HG03159 (cell line): ENCODE measurements around the gene SLC34A2.
"Not testable (repeated sequence)": the region's sequence is repeated elsewhere in the genome, so short reads cannot be mapped to it uniquely, and the experiment has no call there.

Source experiments
- ATAC-seq: cut with Tn5 transposase; IDR thresholded peaks from one replicate; pipeline ENCODE4 v1.9.1; 2021; ENCODE audit warnings: mild to moderate bottlenecking, moderate library complexity; ENCODE audit not compliant: unreplicated experiment

The SLC34A2 gene

DNA sequence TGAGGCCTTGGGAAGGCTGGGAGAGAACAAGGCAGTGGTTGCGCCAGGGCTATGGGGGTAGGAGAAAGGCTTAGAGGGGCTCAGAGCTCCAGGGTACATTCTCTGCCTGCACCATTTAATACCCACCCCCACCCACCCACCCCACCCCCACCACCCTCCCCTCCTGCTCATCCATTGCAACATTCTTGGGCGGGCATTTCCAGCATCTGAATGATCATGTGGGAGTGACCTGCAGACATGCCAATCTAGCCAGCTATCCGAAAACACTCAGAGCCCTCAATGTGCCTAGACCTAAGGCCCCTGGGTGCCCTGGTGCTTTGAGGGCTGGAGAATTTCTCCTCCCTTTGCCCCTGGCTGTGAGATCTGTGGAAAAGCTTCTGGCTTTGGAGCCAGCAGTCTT, 3.1 kb downstream of the SLC34A2 start:
- no peak for ATAC-seq

DNA sequence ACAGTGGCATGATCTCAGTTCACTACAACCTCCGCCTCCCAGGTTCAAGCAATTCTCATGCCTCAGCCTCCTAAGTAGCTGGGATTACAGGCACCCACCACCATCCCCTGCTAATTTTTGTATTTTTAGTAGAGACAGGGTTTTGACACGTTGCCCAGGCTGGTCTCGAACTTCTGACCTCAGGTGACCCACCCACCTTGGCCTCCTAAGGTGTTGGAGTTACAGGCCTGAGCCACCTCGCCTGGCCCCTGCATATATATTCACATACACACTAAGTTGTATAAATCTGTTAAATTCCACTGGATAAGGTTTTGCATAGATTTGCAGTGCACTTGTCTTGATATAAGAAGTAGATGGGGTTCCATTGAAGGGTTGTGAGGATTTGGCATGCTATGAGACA, 5.8 kb downstream of the SLC34A2 start:
- not testable (repeated sequence) for ATAC-seq

DNA sequence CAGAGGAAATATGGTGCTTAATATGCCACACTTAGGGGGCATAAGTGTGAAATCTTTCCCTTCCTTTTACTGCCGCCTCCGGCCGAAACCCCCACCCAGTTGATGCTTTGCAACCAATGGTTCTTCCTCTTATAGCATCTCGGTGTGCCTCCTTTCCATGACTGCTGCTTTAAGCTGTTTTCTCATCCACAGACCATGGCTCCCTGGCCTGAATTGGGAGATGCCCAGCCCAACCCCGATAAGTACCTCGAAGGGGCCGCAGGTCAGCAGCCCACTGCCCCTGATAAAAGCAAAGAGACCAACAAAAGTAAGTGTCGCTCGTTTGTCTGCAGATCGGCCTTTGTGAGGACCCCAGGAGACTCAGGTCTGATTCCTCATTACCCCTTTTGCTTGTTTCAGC, 6.7 kb downstream of the SLC34A2 start:
- ATAC-seq: no peak

DNA sequence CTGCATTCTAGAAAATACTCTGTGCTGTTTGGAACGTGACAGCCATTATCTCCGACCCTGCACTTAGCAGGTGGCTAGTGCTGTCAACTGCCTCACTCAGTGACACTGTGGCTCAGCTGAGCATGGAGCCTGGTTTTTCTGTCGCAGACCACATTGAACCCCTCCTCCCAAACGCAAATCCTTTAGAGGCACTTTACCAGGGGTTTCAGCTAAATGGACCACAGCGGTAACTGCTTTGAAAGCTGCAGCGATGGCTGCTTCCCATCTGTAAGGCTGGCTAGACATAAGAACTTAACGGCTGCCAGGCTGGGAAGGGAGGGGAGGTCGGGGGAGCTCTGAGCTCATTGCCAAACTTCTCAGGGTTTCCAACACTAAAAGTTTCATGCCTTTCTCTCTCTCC, 8.1 kb downstream of the SLC34A2 start:
- ATAC-seq: no peak

DNA sequence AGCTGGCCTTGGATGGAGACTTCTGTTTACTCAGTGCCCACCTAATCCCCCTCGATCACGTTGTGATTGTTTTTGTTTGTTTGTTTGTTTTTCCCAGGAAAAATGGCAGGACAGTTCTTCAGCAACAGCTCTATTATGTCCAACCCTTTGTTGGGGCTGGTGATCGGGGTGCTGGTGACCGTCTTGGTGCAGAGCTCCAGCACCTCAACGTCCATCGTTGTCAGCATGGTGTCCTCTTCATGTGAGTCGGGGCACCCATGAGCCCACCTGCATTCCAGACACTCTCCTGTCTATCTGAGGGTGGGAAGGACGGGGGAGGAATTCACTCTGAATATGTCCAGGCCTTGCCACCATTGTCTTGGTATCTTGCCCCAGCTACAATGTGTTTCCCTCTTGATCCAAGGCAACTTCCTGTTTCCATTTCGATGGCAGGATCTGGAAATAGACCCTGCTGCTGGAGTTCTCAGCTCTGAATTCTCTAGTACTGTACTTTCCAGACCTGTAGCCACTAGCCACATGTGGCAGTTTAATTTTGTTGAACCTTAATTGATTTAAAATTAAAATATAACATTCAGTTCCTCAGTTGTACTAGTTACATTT, 10.5 kb downstream of the SLC34A2 start:
- ATAC-seq: no peak

DNA sequence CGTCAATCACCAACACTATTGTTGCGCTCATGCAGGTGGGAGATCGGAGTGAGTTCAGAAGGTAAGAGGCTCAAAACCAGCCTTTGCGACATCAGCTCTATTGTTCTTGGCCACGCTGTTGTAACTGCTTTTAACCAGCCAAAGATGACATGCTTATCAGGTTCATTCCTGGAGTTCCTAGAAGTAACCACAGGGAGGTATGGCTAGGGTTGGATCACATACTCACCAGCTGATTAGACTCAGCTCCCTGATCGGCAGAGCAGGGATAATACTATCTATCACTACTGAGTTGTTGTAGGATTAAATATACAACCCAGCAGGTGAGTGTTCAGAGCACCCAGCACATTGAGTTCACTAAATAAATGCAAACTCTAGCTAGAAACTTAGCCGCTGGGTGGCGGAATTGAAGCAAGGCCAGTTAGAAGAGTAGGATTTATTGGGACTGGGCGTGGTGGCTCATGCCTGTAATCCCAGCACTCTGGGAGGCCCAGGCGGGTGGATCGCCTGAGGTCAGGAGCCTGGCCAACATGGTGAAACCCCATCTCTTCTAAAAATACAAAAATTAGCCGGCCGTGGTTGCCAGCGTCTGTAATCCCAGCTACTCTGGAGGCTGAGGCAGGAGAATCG, 12.4 kb downstream of the SLC34A2 start:
- ATAC-seq: no peak

DNA sequence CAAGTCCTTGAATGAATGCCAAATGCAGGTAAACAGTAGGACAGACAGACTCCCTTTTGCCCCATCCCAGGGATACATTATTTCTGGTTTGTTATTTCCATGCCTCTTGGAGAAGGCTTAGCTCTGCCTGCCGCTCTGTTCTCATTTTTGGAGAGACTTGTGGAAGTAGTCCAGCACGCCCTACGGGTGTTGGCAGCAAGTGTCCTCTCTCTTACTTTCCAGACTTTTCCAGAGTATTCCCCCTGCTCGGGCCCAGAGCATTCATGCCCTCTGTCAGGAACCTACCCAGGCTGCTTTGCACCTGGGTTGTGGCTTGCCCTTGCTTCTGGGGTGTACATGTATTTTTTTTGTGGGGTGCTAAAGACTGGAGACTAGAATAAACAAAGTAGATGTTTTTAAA, 15.3 kb downstream of the SLC34A2 start:
- ATAC-seq: no peak

DNA sequence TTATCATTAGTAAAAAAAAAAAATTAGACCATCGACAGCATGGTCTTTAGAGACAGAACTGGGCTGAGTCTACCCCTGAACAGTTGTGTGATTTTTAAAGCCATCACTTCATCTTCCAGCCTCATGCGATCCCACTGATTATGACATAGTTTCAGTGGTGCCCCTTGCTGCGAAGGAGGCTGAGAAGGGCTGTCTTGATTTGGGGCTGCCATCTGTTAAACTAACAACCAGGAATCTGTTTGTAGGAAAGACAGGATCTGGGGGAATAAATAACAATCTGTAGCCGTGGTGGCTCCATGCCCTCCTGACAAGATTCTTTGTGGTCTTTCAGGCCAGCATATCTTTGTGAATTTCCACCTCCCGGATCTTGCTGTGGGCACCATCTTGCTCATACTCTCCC, 17.1 kb downstream of the SLC34A2 start:
- ATAC-seq: no peak

DNA sequence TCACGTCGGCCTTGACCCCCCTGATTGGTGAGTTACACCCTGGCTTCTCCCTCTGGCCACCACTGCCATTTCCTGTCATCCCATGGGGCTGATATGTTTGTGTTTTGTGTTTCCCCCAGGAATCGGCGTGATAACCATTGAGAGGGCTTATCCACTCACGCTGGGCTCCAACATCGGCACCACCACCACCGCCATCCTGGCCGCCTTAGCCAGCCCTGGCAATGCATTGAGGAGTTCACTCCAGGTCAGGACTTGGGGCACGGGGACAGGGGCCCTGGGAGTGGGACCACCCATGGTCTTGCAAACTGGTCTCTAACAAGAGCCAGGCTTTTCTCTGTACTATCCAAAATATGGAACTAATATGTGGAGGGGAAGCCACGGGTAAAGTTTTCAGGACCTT, 18.7 kb downstream of the SLC34A2 start:
- no peak for ATAC-seq

DNA sequence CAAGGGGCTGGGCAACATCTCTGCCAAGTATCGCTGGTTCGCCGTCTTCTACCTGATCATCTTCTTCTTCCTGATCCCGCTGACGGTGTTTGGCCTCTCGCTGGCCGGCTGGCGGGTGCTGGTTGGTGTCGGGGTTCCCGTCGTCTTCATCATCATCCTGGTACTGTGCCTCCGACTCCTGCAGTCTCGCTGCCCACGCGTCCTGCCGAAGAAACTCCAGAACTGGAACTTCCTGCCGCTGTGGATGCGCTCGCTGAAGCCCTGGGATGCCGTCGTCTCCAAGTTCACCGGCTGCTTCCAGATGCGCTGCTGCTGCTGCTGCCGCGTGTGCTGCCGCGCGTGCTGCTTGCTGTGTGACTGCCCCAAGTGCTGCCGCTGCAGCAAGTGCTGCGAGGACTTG, 20.6 kb downstream of the SLC34A2 start:
- ATAC-seq: no peak

DNA sequence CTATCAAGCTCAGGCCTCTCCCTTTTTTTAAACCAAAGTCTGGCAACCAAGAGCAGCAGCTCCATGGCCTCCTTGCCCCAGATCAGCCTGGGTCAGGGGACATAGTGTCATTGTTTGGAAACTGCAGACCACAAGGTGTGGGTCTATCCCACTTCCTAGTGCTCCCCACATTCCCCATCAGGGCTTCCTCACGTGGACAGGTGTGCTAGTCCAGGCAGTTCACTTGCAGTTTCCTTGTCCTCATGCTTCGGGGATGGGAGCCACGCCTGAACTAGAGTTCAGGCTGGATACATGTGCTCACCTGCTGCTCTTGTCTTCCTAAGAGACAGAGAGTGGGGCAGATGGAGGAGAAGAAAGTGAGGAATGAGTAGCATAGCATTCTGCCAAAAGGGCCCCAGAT, 21.5 kb downstream of the SLC34A2 start:
- no peak for ATAC-seq

DNA sequence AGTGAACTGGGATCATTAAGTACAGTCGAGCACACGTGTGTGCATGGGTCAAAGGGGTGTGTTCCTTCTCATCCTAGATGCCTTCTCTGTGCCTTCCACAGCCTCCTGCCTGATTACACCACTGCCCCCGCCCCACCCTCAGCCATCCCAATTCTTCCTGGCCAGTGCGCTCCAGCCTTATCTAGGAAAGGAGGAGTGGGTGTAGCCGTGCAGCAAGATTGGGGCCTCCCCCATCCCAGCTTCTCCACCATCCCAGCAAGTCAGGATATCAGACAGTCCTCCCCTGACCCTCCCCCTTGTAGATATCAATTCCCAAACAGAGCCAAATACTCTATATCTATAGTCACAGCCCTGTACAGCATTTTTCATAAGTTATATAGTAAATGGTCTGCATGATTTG, 22.3 kb downstream of the SLC34A2 start:
- ATAC-seq: no peak

DNA sequence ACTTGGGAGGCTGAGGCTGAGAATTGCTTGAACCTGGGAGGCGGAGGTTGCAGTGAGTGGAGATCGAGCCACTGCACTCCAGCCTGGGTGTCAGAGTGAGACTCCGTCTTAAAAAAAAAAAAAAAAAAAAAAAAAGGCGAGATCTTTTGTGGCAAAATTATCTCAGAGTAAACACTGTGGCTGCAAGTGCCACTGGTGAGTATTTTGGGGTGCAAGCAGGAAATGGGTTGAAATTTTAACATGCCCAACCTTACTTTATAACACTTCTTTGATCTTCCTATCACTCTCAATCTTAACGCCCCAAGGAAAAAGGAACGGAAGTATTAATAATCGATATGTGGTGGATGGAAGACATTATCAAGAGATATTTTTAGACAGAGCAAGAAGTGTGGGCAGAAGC, 32.1 kb downstream of the SLC34A2 start:
- ATAC-seq: no peak

DNA sequence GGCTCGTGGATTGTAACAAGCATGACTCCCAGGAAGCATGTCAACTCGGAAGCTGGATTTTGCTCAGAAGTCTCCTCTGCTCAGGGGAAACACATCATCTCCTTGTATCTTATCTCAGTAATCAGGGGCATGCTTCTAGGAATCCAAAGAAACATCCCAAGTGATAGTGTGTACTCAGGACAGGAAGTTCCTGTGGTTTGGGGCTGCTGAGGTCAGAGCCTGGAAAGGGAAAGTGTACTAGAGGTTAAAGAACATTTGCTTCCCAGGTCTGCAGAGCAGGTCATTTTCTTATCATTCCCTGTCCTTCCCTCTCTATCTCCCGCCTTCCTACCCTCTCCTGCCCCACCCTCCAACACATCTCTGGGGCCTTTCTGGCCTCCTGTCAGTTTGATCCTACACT, 38.8 kb downstream of the SLC34A2 start:
- ATAC-seq: no peak

DNA sequence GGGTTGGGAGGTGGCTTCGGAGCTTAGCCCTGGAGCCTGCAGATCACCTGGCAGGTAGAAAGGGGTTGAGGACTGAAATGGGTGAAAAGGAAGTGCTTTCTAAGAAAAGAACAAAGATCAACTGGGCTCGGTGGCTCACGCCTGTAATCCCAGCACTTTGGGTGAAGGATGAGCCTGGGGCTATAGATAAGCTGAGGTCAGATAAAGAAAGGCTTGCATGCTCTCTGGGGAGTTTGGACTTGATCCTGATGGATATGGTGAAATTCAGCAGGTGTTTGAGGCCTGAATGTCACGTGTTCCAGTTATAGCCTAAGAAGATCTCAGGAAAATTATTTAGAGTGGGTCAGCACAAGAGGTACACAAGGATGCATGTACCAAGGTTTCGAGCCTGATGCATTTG, 40.8 kb downstream of the SLC34A2 start:
- no peak for ATAC-seq

DNA sequence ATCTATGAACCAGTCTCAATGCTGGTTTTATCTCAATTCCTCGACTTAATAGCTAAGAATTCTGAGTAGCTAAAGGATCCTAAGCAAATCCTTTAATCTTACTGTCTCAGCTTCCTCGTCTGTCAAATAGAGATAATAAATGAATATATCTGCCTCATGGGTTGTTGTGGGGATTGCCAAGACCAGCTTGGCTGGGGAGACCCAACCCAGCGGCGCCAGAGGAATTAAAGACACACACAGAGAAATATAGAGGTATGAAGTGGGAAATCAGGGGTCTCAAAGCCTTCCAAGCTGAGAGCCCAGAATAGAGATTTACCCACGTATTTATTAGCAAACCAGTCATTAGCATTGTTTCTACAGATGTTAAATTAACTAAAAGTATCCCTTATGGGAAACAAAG, 41.9 kb downstream of the SLC34A2 start:
- ATAC-seq: no peak

DNA sequence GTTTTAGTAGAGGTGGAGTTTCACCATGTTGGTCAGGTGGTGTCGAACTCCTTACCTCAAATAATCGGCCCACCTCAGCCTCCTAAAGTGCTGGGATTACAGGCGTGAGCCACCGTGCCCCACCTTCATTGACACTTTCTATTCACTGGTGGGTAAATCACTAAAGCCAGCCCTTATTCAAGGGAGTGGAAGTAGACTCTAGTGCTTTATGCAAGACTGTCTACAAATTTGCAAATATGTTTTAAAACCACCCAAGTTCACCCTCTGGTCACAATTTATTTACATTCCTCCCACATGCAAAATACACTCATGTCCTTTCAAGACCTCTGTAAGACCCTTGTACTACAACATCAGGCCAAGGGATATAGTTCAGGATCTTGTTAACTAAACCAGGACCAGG, 45.0 kb downstream of the SLC34A2 start:
- no peak for ATAC-seq

DNA sequence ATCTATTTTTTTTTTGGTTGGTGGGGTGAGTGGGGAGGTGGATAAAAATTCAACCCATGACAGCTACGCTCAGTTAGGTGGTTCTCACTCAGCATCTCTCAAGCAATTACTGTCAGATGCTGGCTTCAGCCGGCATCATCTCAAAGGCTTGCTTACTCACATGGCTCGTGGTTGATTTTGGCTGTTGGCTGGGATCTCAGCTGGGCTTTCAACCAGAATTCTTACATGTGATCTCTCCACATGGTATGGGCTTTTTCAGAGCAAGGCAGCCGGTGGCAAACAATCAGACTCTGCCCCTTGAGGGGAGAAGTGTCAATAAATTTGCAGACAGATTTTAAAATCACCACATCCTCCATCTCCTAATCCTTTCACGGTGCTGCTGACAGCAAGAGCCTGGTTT, 47.2 kb downstream of the SLC34A2 start:
- no peak for ATAC-seq

DNA sequence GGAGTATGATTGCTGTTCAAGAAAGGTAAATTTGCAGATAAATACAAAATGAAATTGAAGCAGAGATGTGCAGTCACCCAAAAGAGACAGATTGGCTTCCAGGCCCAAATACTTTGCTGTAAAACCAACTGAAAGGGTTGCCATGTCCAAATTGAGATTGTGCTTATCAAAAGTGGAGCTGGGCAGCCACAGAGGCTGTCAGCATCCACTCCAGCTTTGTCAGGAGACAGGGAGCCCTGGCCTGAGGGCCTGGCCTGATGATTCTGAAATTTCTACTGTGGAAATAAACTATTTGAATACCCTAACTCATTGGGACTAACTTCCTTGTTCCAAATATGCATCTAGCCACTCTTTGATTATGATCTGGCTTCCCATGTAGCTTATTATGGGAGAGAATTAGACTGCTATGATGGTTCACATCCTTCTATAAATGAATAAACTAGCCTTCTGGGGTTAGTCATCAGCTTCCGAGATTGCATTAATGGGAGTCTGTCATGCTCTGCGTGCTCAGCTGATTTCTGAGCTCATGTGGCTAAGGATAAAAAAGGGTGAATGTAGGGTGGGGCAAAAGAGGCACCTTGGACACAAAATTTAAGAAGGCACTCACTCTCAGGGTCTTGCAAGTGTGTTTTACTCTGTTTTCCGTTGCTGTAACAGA, 48.2 kb downstream of the SLC34A2 start:
- ATAC-seq: no peak

DNA sequence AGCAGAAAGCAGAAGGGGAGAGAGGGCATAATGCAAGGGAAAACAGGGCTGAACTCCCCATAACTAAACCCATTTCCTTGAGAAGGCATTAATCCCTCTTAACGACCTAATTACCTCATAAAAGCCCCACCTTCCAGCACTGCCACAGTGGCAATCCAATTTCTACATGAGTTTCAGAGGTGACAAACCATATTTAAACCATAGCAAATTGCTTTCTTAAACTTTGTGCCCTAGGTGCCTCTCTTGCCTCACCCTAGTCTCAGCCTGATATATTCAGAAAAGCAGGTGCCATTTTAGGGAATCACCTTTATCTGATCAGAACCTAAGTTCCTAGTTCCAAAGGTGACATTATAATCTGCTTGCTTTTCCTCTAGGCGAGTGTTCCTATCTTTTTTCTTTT, 48.9 kb downstream of the SLC34A2 start:
- no peak for ATAC-seq

DNA sequence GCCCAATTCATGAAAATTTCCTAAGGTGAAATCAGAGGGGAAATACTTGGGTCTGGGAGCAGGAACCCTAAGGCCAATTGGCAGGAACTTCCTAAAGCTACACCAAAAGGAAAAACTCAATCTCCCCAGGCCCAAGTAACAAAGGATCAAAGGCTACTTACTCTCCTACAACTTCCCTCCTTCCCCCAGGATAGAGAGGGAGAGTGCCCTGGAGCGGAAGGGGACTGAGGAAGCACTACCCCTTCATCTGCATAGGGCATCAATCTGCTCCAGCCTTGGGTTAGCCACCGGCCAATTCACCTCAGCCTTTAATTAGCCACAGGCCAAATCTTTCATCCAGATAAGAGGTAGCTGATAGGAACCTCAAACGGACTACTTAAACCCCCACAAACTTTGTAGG, 55.0 kb downstream of the SLC34A2 start:
- ATAC-seq: no peak

DNA sequence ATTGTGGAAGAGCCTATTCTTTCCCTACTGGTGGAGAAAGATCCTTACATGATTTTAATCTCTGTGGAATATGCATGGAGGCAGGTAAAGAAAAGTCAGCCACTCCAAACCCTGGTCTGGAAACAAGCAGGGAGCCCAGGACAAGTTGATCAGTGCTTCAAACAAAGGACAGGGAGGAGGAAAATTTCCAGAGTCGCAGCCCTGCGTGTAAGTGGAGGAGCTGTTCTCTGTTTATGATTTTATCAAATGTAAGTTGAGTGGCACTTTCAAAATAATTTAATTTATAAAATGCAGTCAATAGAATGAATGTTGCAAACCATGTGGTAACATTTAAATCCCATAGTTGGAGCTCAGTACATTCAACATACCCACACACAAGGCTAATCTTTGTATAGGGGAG, 57.0 kb downstream of the SLC34A2 start:
- ATAC-seq: no peak

DNA sequence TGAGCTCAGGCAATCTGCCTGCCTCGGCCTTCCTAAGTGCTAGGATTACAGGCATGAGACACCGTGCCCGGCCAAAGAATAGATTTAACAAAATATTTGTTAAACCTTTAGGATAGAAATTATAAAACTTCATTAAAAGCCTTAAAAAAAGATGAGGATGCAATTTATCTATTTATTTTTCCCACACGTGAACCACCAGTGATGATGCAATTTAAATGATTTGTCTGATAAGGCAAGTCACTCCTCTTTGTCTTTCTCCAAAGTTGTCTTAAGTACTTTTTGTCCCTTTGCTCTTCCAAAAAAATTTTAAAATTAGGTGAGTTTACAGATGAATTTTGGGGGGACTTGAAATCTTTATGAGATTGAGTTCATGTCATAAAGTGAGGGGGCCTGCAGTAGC, 58.2 kb downstream of the SLC34A2 start:
- ATAC-seq: no peak
